OCI-LY7 (cell line): Measurements from ENCODE around the gene NAMPT. TPM values are rescaled to one million over a fixed set of nuclear protein-coding genes. Genes with fewer than 3 reads are reported as not detected.
A peak's percentile ranks its signal among the peaks of the same experiment; 100 is the strongest.
"Not testable (repeated sequence)": the region's sequence is repeated elsewhere in the genome, so short reads cannot be mapped to it uniquely, and the experiment has no call there.

ENCODE experiments used
- BruUV-seq: library from RNA; stranded (reverse); fragments of 400-500 nt; replicated peaks from 2 replicates; lab custom pipeline; 2021; lab: Mats Ljungman, UMichigan
- CTCF ChIA-PET: fragments of 300-600 bp; sonication (Branson Sonifier 250); formaldehyde crosslinking; loops from one replicate; lab custom pipeline; 2022; ENCODE audit warnings: antibody characterized with exemption; ENCODE audit not compliant: unreplicated experiment; lab: Charles Lee
- POLR2A ChIA-PET: fragments of 300-600 bp; sonication (Branson Sonifier 250); formaldehyde crosslinking; loops from one replicate; lab custom pipeline; 2022; ENCODE audit warnings: antibody characterized with exemption; lab: Charles Lee
- DNase-seq: peaks from one replicate; pipeline ENCODE4 v3.0.0-alpha.2; 2015; ENCODE audit warnings: low spot score
- H2AFZ ChIP-seq: fragments of 200-600 bp; sonication (generic), shearing (Covaris generic); 2 replicates; pipeline ENCODE4 v1.6.1; 2014; ENCODE audit warnings: mild to moderate bottlenecking, antibody characterized with exemption, low read length, moderate library complexity
- H3K27ac ChIP-seq: fragments of 200-600 bp; sonication (generic); 2 replicates; pipeline ENCODE4 v1.5.1; 2014; ENCODE audit warnings: mixed run types, low read depth, mild to moderate bottlenecking, moderate library complexity, low read length, inconsistent platforms; ENCODE audit not compliant: poor library complexity, severe bottlenecking
- H3K36me3 ChIP-seq: fragments of 200-600 bp; sonication (generic); 2 replicates; pipeline ENCODE4 v1.6.1; 2014; ENCODE audit warnings: mild to moderate bottlenecking, antibody characterized with exemption, low read length, moderate library complexity, mixed read lengths; ENCODE audit not compliant: insufficient read depth
- H3K4me1 ChIP-seq: fragments of 200-600 bp; sonication (generic); 2 replicates; pipeline ENCODE4 v1.5.1; 2014; ENCODE audit warnings: mild to moderate bottlenecking, low read length; ENCODE audit not compliant: insufficient read depth, poor library complexity, severe bottlenecking
- H3K4me2 ChIP-seq: fragments of 200-600 bp; sonication (generic); 2 replicates; pipeline ENCODE4 v1.6.1; 2014; ENCODE audit warnings: mild to moderate bottlenecking, low read length
- H3K4me3 ChIP-seq: fragments of 200-600 bp; sonication (generic); 2 replicates; pipeline ENCODE4 v1.5.1; 2014; ENCODE audit warnings: mild to moderate bottlenecking, low read depth, low read length; ENCODE audit not compliant: poor library complexity, severe bottlenecking
- H3K79me2 ChIP-seq: fragments of 200-600 bp; sonication (generic); 2 replicates; pipeline ENCODE4 v1.6.1; 2016; ENCODE audit warnings: low read depth, mild to moderate bottlenecking, low read length, moderate library complexity, mixed read lengths; ENCODE audit not compliant: insufficient read depth
- H3K9me2 ChIP-seq: fragments of 200-600 bp; sonication (generic); 2 replicates; pipeline ENCODE4 v1.6.1; 2016; ENCODE audit warnings: mild to moderate bottlenecking, low read length, mixed read lengths; ENCODE audit not compliant: insufficient read depth
- H3K9me3 ChIP-seq: fragments of 200-600 bp; sonication (generic); 2 replicates; pipeline ENCODE4 v1.6.1; 2014; ENCODE audit warnings: mild to moderate bottlenecking, mixed run types, low read length, mixed read lengths
- H4K20me1 ChIP-seq: fragments of 200-600 bp; sonication (generic); 2 replicates; pipeline ENCODE4 v1.6.1; 2014; ENCODE audit warnings: mild to moderate bottlenecking, antibody characterized with exemption, low read length, moderate library complexity, mixed read lengths; ENCODE audit not compliant: insufficient read depth
- CTCF ChIP-seq: fragments of 200-600 bp; sonication (generic); conservative IDR thresholded peaks from 2 replicates; pipeline ENCODE4 v1.5.1; 2014; ENCODE audit warnings: mild to moderate bottlenecking, antibody characterized with exemption, low read length, moderate library complexity, mixed read lengths
- EZH2phosphoT487 ChIP-seq: fragments of 200-600 bp; sonication (generic); IDR thresholded peaks from 2 replicates; pipeline ENCODE4 v1.6.1; 2018; ENCODE audit warnings: low read depth, borderline replicate concordance, mild to moderate bottlenecking, mixed run types, antibody characterized with exemption, low read length, moderate library complexity, mixed read lengths
- intact Hi-C: fragments of 100-400 bp; cut with micrococcal nuclease; formaldehyde crosslinking; loops from one replicate; pipeline ENCODE4 v1.10.0; 2022; ENCODE audit not compliant: unreplicated experiment
- total RNA-seq, 2 experiments: library from RNA; depleted of rRNA in 1 of 2; stranded (reverse); fragments of >200 nt in 1 of 2; shearing (Covaris generic) in 1 of 2; gene quantifications; 2 replicates each; pipeline ENCODE4 v1.2.3, GENCODE V29; 2014 to 2022

NAMPT gene
- total RNA-seq, 2 experiments from 2014 or later: 20.7 to 82.2 TPM

GRCh38 chr7:106304568-106304967 is 19.8 kb upstream of the NAMPT start:
- no peak overlapping the region for H2AFZ ChIP-seq
- no peaks in the 10 kb centered on the region for H4K20me1 ChIP-seq
- H3K4me2 ChIP-seq: no peak overlapping the region
- POLR2A ChIA-PET: interaction anchor here (0.6 to 0.7 kb wide), 2 partner anchors 38 to 1138 kb away, joined by 3 read pairs; no protein-coding TSS in a partner anchor
- intact Hi-C loops: no loop called here
- TF ChIP-seq EZH2phosphoT487: no peak
- TF ChIP-seq CTCF: no peak
- no peaks in the 10 kb centered on the region for H3K79me2 ChIP-seq
- no peaks in the 10 kb centered on the region for H3K9me3 ChIP-seq
- DNase-seq: no peak
- no peaks in the 10 kb centered on the region for H3K9me2 ChIP-seq
- CTCF ChIA-PET: no interaction called here
- H3K4me1 ChIP-seq: no peaks in the 10 kb centered on the region
- H3K36me3 ChIP-seq: no peaks in the 10 kb centered on the region
- BruUV-seq: no TSS peak
- no peak overlapping the region for H3K4me3 ChIP-seq
- no peak overlapping the region for H3K27ac ChIP-seq

- H3K9me3 ChIP-seq, H2AFZ ChIP-seq, intact Hi-C loops, CTCF ChIA-PET, H3K4me3 ChIP-seq, DNase-seq, H3K36me3 ChIP-seq, POLR2A ChIA-PET, H3K79me2 ChIP-seq, H4K20me1 ChIP-seq, H3K27ac ChIP-seq, H3K4me1 ChIP-seq, H3K9me2 ChIP-seq, H3K4me2 ChIP-seq, BruUV-seq: not testable (repeated sequence)
Observed at GRCh38 chr7:106298631-106299030, 13.8 kb upstream of the NAMPT start.

- not testable (repeated sequence) for BruUV-seq
Observed at GRCh38 chr7:106298155-106298554, 13.4 kb upstream of the NAMPT start.

GRCh38 chr7:106294334-106294733 is 9.6 kb upstream of the NAMPT start:
- Histone ChIP-seq H3K9me3 (no peaks in the 10 kb centered on the region), H3K79me2 (no peaks in the 10 kb centered on the region), H3K36me3 (no peaks in the 10 kb centered on the region), H3K9me2 (no peaks in the 10 kb centered on the region), H3K4me1 (no peaks in the 10 kb centered on the region), H2AFZ (no peak overlapping the region), H3K4me3 (no peak overlapping the region), H3K4me2 (no peak overlapping the region), H4K20me1 (no peaks in the 10 kb centered on the region), H3K27ac (no peak overlapping the region)
- ChIA-PET POLR2A (no interaction called here), CTCF (no interaction called here)
- TF ChIP-seq EZH2phosphoT487 (no peak), CTCF (peak; percentile 48; the same call in 1 of the 2 replicates)
- no TSS peak for BruUV-seq
- intact Hi-C loops: no loop called here
- no peak for DNase-seq

More at GRCh38 chr7:106298155-106298554, 13.4 kb upstream of the NAMPT start:
- H3K4me2 ChIP-seq, H2AFZ ChIP-seq, DNase-seq, H3K36me3 ChIP-seq, H3K27ac ChIP-seq, H3K79me2 ChIP-seq, H3K9me3 ChIP-seq, CTCF ChIA-PET, H3K4me3 ChIP-seq, intact Hi-C loops, POLR2A ChIA-PET, H4K20me1 ChIP-seq, H3K9me2 ChIP-seq, H3K4me1 ChIP-seq: not testable (repeated sequence)
